ENCODE data around the gene ANKRA2.

The ANKRA2 gene

DNA sequence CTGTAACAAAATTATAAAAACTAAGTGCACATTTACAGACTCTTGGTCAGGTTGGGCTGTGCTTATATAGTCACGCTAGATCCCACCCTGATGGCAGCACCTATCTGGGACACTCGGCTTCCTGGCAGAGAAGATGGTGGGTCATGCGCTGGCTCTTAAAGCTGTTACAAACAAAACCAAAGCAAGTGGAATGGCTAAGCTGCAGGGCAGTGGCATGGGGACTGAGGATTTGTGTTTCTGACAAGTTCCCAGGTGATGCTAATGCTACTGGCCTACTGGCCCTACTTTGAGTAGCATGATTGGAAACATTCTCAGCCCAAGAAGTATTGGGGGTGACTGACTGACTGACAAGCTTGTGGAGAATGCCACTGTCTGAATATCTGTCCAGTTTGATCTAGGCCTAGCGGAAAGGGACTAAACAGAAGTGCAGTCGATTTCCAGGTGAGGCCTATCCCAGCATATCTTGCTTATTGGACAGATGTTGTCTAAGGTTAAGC is 58.9 kb downstream of the ANKRA2 start:
- no peak for DNase-seq

All from anterior cingulate cortex (tissue), 58 donors.